Measurements from ENCODE around the gene RPL37.

RPL37 gene

GRCh38 chr5:40842351-40842750, 7.3 kb upstream of the RPL37 start:
- no peak overlapping the region for H3K4me3 ChIP-seq (ENCODE audit: low read depth, low read length)
- H3K9me3 ChIP-seq (ENCODE audit: control insufficient read depth, insufficient read depth, low read depth, low read length): no peaks in the 10 kb centered on the region
- no peaks in the 10 kb centered on the region for H3K4me1 ChIP-seq (ENCODE audit: control insufficient read depth, insufficient read depth, low read length)
- no peak overlapping the region for H3K27ac ChIP-seq (ENCODE audit: extremely low read depth, low read depth, low read length)
- ChIA-PET POLR2A (no interaction called here), CTCF (interaction anchor here (0.7 kb wide), 1 partner anchor 102 kb away, joined by 3 read pairs; no protein-coding TSS in a partner anchor)
- TF ChIP-seq ZNF645 (tag by site-specific recombination; IDR thresholded peaks at IDR 0.05): no peak
- TF ChIP-seq SP3 (tag by site-specific recombination; IDR thresholded peaks at IDR 0.05): no peak
- TF ChIP-seq SP7 (tag by site-specific recombination; IDR thresholded peaks at IDR 0.05): no peak
- TF ChIP-seq REPIN1 (tag by site-specific recombination; IDR thresholded peaks at IDR 0.05; ENCODE audit: low read depth): no peak
- TF ChIP-seq ZNF580 (tag by site-specific recombination; IDR thresholded peaks at IDR 0.05): no peak
- no peak for TF ChIP-seq SCRT1 (tag by site-specific recombination; IDR thresholded peaks at IDR 0.05; ENCODE audit: borderline replicate concordance)
- TF ChIP-seq ZNF600 (tag by site-specific recombination; IDR thresholded peaks at IDR 0.05): no peak
- no peak for TF ChIP-seq ZNF221 (tag by site-specific recombination; IDR thresholded peaks at IDR 0.05; ENCODE audit: borderline replicate concordance)
- TF ChIP-seq ZNF704 (tag by site-specific recombination; IDR thresholded peaks at IDR 0.05): no peak
- TF ChIP-seq ZBTB17 (tag by site-specific recombination; IDR thresholded peaks at IDR 0.05): no peak
- TF ChIP-seq ZNF391 (tag by site-specific recombination; IDR thresholded peaks at IDR 0.05; ENCODE audit: borderline replicate concordance, low read depth): no peak
- no peak for TF ChIP-seq PRDM10 (tag by site-specific recombination; IDR thresholded peaks at IDR 0.05)
- TF ChIP-seq ZFHX2 (tag by site-specific recombination; conservative IDR thresholded peaks at IDR 0.05): no peak
- TF ChIP-seq ZBTB11 (tag by site-specific recombination; conservative IDR thresholded peaks at IDR 0.05; ENCODE audit: low read depth): no peak
- no peak for TF ChIP-seq ZNF677 (tag by site-specific recombination; IDR thresholded peaks at IDR 0.05)
- TF ChIP-seq ZNF292 (tag by site-specific recombination; IDR thresholded peaks at IDR 0.05; ENCODE audit: borderline replicate concordance, low read depth): no peak
- no peak for TF ChIP-seq ZNF792 (tag by site-specific recombination; IDR thresholded peaks at IDR 0.05)
- TF ChIP-seq PRDM1 (tag by site-specific recombination; IDR thresholded peaks at IDR 0.05): no peak
- no peaks in the 10 kb centered on the region for H3K36me3 ChIP-seq (ENCODE audit: control insufficient read depth in 2 of 2, insufficient read depth in 1 of 2, low read length in 2 of 2)

Data from HEK293 (cell line).